Stimulated activated CD4-positive, alpha-beta T cell treated with anti-CD3 and anti-CD28 coated beads, Interleukin-4, amount 100 ng/mL, for 48 hours (primary cell): Measurements from ENCODE around the gene PEX26.
"Not testable (repeated sequence)": the region's sequence is repeated elsewhere in the genome, so short reads cannot be mapped to it uniquely, and the experiment has no call there.

Source experiments
- DNase-seq, 2 donors: peaks; one replicate each; pipeline ENCODE4 v3.0.0-alpha.2; 2020; ENCODE audit warnings: low read depth in 2 of 2

PEX26 gene

DNA sequence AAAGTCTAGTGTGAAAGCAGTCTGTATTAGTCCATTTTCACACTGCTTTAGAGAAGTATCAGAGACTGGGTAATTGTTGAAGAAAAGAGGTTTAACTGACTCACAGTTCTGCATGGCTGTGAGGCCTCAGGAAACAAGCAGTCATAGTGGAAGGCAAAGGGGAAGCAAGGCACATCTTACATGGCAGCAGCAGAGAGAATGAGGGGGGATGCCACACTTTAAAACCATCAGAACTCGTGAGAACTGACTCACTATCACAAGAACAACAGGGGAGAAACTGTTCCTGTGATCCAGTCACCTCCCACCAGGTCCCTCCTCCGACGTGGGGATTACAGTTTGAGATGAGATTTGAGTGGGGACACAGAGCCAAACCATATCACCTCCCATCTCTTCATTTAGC, 19.0 kb downstream of the PEX26 start:
- DNase-seq, result no peak

DNA sequence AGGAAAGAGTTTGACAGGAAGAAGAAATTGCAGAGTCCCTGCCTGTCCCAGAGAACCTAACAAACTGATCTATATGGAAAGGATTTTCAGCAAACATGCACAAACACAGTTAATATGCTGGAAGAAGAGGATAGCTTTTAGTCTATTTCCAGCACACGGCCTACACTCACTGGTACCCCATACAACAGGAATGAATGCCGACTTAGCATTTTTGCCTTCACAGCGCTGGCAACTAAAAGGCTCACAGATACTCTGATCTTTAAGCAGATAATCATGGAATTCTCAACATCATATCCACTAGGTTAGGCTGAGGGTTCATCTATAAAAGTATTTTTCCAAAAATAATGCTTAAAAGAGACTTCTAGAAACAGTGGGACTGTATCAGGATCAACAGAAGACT, 23.0 kb downstream of the PEX26 start:
- no peak for DNase-seq

DNA sequence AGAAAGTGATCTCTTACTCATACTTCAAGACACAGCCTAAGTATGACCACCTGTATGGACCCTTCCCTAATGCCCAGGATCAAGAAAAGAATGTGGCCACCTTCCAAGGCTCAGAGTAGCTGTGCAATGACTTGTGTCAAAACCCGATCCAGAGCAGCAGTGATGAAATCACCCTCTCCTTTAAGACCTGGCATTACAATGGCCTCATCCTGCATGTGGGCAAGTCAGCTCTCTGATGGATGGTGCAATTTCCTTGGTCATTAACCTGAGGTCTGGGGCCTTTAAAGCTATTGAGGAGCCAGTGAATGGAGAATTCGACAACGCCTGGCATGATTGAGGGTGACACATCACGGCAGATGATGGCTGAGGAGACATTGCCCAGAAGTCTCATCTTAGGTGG, 23.7 kb downstream of the PEX26 start:
- DNase-seq, result no peak

DNA sequence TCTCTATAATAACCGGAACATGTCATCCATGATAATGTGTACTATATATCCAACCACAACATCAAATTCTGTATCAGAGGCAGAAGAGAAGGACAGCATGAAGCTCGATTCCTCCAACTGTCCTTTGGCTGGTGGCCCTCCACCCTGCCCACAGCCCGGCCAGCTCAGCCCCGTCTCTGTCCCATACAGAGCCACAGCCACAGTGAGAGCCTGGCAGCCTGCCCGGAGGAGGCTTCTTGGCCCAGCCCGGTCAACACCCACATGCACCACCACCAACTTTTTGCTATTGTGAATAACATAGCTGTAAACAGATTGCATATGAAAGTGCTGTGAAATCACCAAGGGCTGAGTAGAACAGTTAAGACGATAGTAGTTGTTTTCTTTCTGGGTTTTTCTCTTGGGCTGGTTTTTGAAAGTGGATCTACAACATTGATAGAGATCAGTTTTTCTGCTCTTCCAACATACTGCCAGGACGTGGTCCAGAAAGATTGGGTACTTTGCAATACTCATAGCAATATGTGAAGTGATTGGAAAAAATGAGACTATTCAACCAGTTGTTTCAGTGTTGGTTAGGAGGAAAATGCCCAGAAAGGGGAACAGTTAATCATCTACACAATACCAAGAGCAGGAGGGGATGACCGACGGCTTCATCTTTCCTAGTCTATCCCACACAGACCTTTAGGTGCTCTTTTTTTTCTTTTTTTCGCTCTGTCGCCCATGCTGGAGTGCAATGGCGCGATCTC, 25.9 kb downstream of the PEX26 start:
- DNase-seq, result no peak

DNA sequence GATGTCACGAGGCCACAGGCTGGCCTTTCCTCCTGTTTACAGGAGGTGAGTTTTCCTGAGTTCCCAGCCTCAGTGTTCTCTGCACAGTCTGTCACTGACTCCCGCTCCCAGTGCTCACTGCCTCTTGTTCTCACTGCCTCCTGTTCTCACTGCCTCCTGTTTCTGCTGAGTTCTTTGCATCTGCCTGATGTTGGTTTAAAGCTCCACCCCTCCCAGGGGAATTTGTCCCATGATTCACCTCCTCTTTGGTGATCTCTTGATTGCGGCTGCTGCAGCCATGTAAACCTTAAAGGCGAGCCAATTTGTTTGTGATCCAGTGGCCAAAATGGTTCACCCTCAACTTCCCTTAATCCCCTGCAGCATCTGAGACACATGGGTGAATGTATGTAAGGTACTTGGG, 26.8 kb downstream of the PEX26 start:
- DNase-seq, result no peak

DNA sequence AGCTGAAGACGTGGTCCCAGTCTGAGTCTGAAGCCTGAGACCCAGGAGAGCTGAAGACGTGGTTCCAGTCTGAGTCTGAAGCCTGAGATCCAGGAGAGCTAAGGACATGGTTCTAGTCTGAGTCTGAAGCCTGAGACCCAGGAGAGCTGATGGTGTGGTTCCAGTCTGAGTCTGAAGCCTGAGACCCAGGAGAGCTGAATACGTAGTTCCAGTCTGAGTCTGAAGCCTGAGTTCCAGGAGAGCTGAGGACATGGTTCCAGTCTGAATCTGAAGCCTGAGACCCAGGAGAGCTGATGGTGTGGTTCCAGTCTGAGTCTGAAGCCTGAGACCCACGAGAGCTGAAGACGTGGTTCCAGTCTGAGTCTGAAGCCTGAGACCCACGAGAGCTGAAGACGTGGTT, 28.2 kb downstream of the PEX26 start:
- not testable (repeated sequence) for DNase-seq

DNA sequence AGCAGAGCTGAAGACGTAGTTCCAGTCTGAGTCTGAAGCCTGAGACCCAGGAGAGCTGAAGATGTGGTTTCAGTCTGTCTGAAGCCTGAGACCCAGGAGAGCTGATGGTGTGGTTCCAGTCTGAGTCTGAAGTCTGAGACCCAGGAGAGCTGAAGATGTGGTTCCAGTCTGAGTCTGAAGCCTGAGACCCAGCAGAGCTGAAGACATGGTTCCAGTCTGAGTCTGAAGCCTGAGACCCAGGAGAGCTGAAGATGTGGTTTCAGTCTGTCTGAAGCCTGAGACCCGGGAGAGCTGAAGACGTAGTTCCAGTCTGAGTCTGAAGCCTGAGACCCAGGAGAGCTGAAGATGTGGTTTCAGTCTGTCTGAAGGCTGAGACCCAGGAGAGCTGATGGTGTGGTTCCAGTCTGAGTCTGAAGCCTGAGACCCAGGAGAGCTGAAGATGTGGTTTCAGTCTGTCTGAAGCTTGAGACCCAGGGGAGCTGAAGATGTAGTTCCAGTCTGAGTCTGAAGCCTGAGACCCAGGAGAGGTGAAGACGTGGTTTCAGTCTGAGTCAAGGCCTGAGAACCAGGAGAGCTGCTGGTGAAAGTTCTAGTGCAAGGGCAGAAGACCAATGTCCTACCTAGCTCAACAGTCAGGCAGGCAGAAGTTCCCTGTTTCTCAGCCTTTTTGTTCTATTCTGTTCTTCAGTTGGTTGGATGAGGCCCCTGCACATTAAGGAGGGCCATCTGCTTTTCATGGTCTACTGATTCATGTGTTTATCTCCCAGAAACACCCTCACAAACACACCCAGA, 29.0 kb downstream of the PEX26 start:
- not testable (repeated sequence) for DNase-seq

DNA sequence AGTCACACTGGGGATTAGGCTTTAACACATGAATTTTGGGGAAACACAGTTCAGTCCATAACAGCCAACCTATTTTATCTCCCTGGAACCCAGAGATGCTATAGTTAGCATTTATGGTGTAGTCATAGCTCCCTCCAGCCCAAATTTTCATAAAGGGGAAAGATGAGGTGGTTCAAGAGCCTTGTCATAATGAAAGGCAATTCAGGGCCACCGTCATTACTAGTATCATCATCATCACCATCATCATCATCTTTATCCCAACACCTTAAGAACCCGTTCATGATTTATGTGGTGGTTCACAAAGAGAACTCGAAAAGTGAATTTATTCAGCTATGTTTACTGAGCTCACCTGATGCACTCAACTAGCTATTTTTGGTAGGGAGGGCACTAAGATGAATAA, 30.4 kb downstream of the PEX26 start:
- no peak for DNase-seq

DNA sequence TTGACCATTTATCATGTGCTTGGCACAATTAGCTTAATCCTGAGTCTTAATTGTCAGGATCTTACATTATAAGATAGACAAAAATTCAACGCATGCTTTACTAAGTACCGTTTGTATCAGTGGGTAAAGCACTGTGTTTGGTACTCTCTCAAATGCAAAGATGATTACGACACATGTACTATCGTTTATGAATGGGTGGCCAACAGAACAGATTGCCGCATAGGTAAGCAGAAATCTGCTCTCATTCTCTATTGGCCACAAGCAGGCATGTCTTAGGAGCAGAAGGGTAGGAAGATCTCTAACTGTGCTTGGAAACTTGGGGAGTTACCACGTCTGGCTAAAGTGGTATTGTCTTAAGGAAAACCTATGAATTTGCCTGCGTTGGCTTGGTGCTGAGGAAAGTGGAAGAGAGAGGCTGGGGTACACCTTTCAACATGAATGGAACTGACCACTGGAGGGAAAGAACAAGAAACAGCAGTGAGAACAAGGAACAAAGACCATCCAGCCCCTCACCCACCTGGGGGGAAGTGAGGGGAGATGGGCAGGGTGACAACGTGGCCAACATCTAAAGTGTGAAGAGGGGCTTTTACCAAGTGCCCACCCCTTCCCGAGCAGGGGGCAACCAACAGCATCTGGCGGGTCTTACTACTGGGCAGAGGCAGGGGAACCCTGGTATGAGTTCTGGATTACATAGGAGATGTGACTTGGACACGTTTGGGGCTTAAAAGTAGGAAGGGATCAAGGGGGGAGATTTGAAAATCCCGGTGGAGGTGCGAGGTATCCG, 31.8 kb downstream of the PEX26 start:
- no peak for DNase-seq

DNA sequence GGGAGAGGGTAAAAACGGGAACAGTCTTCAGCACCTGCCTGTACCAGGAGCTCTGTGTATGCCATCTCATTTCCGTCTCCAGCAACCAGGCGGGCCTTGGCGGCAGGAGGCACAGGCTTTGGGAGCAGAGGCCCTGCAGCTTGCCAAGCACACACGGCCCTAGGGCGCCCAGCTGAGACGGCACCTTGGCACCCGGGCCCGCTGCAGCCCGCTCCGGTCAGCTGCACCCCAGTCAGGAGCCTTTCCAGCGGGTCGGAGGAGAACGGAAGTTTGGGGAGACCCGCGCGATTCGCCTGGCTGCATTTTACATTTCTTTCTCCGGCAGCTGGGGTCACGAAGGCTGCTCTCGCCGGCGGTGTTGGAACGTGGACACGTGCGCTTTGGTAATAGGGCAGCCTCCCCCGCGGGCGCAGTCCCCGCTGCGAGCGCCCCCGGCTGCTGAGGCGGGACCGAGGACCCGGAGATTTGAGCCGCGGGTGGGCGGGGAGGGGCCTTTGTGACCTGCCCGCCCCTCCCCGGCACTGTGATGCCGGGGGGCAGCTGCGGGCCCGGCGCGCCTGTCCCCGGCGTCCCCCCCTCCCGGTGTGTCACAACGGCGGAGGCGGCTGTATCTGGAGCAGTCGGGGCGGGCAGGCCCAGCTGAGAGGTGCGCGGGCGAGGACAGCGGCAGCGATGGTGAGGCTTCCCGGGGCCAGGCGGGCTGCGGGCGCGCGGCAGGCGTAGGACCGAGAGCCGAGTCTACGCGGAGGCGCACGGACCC, 32.6 kb downstream of the PEX26 start, which contains the start of gene TUBA8:
Gene TUBA8, plus strand, starts transcription at position 616 of the 760 bp plus-strand sequence. Its CDS starts 57 bp downstream, at position 673.
- DNase-seq, result peak in 1 of 2 donors; percentile 37

DNA sequence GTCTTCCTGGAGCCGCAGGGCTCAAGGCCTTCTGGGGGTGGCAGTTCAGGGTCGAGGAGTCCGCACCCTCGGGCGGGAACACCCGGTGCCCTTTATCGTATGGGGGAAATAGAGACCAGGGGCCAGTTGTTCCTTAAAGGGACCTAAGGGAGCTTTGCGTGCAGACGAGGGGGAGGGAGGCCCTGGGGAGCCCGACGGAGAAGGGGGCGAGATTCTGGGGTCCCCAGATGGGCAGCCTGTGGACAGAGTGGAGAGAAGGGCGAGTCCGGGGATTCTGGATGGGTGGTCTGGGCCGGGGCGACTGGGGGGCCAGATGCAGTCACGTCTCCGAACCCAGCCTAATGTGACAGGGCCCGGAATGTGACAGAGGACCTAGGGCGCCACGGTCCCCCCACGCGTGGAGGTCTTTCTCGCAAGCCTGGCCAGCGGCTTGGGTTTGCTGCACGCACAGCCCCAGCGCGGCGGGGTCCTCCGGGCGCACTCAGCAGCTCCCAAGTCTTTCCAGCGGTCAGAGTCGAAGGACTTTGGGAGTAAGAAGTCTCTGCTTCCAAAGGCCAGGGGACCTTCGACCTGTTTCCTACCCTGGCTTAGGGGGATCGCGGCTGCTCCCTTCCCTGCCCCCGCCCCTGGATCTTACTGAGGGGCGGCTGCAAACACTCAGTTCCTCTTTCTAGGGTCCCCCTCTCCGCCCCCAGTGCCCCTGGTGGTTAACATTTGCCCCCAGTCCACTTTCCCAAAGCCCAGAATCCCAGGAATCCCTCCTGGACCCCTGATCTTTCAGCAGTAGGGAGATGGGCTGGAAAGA, 33.4 kb downstream of the PEX26 start:
- DNase-seq, result no peak

DNA sequence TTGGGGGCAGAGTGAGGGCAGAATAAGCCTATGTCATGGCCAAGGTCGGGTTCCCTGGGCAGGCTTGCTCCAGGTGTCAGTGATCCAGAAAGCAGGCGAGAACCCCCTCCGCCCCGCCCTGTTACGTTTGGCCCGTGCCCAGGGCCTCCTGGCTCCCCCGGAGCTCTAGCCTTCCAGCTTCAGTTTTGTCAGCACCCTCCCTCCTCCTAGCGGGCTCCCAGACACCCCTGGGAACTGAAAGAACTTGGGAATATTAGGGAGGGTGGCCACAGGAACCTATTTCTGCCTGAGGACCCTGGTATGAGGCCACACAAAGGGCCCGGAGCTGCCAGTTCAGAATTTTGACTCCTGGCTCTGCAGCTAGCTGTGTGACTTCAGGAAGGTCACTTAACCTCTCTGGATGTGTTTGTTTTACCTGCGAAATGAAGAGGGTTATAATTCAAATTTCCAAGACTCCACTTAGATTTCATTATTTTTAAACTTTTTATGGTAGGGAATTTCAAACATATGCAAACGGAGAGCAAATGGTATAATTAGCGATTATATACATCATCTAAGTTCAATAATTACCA, 34.1 kb downstream of the PEX26 start:
- no peak for DNase-seq

DNA sequence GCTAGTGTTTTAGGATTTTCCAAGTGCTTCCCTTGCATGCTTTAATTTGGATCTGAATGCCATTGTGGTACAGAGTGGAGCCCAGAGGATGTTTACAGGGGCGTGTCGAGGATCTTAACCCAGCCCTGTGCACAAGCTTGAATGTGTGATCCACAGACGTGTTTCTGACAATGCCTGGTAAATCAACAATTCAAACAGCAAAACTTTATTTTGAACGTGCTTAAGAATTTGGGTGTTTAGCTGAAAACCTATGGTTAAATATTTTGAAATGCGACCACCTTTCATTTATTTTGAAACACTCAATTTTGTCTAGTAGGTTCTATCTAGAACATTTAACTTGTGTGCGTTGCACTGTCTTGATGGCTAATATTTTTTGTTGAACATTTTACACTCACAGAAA, 34.6 kb downstream of the PEX26 start:
- DNase-seq, result no peak

DNA sequence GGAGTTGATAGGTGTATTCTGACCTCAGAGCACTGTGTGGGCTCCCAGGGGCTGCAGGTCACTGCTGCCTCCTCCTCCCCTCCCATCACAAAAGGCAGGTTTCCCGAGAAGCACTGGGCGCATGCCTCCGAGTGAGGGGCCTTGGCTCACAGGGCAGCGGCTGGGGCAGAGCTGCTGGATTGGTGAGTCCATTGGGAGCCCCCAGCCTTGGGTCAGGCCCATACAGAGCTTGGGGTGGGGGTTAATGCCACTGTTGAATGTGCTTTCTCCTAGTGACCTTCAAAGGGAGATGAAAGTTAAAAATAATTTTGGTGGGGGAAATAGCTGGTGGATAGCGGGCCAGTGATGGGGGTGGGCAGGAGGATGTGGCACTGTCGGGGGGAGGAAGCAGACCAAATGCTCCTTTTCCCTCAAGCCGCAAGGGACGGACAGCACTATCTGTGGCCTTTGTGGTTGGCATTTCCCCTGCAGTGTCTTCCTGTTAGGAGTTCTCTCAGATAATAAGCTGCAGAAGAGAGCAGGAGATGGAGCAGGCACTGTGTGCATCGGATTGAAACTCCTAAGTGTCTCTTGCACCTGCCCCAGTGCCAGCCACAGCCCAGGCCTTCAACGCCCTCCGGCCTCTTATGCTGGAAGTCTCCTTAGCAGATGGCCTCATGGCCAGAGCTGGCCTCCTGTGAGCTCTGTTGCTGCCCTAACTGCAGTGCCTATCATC, 36.0 kb downstream of the PEX26 start:
- no peak for DNase-seq

DNA sequence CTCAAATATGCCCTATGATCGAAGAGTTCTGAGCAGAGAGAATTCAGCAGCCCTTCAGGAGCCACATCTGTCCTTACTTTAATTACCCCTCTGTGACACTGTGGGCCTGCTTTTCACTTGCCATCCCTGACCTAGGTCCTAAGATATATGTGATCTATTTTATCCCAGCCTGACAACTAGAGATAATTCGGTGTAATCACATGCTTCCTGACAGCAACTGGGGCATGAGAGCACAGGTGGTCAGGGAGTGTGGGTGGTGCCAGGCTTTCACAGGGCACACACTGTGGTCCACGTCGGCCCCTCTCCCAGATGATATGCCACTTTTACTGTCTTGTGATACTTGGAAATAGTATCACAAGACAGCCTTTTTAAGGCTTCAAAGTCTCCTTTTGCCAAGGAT, 36.7 kb downstream of the PEX26 start:
- DNase-seq, result no peak

DNA sequence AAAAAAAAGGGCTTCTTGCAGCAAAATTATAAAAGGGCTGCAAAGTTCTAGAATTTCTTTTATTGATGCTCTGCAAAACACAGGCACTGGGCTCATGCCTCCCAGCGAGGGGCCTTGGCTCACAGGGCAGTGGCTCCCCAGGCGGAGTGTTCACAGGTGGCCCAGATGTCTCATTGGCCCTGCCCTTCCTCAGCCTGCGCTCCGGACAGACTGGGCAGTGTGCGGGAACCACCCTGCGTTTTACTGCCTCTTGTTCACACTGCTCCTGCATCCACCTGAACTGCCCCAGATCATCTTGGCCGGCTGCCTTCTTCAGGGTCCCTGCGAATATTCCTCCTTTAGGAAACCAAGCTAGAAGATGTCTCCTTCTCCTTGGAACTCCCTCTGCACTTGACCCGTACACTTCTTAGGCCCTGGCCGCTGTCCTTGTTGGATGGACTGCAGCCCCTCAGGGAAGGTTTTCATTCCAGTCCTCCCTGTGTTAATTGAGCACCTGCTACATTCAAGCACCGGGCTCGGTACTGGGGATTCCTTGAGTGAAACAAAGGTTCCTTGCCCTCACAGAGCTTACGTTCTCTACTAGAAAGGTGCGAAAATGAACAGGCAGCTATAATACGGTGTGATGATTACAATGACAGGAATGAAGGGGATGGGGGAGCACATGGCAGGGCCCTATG, 37.3 kb downstream of the PEX26 start:
- DNase-seq, result no peak

DNA sequence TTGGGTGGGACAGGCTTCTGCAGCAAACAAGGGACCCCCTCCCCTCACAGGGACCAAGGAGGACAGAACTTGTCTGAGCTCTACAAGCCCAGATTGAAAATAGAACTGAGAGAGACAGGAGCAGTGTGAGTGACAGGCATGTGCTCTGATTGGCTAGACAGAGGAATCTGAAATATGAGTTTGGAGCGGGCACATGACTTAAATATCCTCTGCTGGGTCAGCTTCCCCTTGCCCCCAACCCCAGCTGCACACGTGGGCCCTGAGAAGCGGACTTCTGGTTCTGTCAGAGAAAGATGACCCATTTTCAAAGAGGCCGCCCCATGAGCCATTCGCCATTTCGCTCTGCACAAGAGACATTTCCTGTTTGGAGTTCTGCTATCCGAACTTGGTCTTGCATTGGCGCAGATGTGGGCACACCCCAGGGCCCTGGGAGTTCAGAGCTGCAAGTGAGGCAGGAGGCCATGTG, 38.1 kb downstream of the PEX26 start:
- DNase-seq, result no peak

DNA sequence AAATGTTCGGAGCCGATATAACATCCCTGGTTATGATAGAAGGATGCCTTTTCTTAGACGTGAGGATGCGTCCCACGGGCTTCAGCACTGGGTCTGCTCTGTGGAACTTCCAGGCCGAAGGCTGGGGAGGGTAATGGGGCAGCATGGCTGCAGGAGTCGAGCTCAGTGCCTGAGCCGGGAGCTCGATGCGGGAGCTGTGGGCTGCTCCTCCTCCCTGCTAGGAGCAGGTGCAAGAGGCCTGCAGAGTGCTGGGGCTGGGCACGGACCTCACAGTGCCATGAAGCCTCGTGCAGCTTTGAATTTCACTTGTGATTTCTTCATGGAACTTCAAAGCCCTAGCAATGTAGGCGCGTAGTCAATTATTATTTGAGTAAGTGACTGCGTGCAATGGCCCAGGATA, 38.8 kb downstream of the PEX26 start:
- DNase-seq, result no peak

DNA sequence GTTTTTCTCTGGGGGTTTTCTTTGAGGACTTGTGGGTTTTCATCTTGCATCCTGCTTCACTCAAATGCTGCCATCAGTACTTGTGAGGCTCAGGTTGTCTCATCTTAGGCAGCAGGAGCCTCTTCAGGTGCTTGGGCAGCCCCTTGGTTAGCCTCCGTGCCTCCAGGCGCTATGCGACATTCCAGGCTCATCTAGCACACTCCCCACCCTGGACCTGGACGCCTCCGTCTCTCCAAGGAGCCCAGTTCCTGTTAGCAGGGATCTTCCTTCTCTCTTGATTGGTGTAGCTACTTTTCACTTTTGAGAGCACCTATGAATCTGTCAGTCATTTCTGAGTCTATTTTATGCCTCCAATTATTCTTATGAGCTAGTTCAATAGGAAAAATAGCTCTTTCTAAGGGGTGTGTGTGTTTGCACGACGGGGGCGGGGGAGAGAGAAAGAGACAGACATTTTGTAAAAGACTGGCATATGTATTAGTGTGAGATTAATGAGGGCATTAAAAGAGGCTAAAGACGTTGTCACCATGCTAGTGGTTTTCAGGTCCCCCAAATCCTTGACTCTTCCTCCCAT, 40.6 kb downstream of the PEX26 start:
- DNase-seq, result no peak
